GM19455 (cell line): ENCODE measurements around the gene GTSF1L.
A peak's percentile ranks its signal among the peaks of the same experiment; 100 is the strongest.

Experiments used
- ATAC-seq: cut with Tn5 transposase; IDR thresholded peaks from one replicate; pipeline ENCODE4 v1.9.1; 2021; ENCODE audit not compliant: unreplicated experiment

The GTSF1L gene

GRCh38 chr20:43716757-43717615 is 9.8 kb downstream of the GTSF1L start:
- no peak for ATAC-seq

- ATAC-seq = no peak
These were observed 10.7 kb downstream of the GTSF1L start for GRCh38 chr20:43716123-43716522.

DNA sequence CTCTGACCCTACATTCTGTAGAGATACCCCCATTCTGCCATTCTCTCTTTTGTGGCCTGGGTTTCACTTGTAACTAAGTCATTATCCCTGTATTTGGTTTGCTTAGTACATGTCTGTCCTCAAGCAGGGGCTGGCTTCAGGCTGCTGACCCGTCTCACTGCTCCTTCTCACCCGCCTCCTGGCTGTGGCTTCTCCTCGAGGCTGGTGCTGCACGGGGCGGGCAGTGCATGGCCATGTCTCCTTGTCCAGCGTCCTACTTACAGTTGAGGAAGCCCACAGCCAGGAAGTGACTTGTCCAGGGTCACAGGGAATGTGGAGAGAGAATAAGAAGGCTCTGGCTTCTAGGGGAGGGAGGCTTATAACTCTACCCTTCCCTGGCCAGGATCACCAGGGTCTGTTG is 11.3 kb downstream of the GTSF1L start:
- no peak for ATAC-seq

DNA sequence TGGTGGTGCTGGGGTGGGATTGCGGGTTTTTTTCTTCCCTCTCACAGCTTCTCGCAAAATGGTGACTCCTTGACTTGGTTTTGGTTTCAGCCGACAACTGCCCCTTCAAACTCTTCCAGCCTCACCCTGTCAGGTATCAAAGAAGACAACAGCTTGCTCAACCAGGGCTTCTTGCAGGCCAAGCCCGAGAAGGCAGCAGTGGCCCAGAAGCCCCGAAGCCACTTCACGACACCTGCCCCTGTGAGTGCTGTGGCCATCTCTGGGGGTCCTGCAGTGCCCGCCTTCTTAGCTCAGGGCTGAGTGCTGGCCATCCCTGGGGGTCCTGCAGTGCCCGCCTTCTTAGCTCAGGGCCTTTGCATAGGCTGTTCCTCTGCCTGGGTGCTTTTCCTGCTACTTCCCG is 11.8 kb downstream of the GTSF1L start:
- no peak for ATAC-seq

DNA sequence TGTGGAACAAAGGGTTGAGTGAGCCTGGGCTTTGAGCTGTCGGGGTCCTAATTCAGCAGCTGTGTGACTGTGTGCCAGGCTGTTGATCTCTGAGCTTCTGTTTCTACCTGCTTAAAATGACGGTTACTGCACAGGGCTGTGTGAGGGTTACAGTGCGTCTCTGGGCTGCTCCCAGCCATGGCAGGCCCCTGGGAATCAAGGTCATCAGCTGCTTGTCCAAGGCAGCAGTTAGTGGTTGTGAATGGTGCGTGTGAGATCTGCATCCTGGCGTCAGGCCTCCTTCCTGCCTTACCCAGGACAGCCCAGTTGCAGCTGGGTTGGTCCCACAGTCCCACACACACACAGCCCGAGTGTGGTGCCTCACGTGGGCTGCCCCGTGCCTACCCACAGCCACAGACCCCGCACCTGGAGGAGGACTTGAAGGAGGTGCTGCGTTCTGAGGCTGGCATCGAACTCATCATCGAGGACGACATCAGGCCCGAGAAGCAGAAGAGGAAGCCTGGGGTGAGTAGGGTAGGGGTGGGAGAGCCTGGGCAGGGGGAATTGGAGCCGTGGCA is 15.6 kb downstream of the GTSF1L start:
- no peak for ATAC-seq

GRCh38 chr20:43710370-43711044 is 16.3 kb downstream of the GTSF1L start:
- no peak for ATAC-seq

DNA sequence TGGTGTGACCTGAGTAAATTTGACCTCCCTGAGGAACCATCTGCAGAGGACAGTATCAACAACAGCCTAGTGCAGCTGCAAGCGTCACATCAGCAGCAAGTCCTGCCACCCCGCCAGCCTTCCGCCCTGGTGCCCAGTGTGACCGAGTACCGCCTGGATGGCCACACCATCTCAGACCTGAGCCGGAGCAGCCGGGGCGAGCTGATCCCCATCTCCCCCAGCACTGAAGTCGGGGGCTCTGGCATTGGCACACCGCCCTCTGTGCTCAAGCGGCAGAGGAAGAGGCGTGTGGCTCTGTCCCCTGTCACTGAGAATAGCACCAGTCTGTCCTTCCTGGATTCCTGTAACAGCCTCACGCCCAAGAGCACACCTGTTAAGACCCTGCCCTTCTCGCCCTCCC is 24.3 kb downstream of the GTSF1L start:
- ATAC-seq = no peak

DNA sequence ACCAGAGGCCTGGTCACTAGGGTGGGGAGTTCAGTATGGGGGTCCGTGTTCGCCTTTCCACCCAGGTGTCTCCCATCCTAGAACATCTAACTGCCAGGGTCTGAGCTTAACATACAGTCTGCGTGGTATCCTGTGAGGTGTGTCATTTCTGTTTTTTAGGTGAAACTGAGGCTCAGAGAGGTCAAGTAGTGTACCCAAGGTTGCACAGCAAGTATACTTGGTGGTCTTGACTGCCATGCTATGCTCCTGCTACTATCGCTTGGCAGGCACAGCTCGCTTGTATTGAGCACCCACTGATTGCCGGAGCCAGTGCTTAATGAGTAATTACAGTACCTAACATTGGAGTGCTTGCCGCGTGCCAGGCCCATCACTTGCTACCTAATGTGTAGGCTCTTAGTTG is 26.2 kb downstream of the GTSF1L start:
- no peak for ATAC-seq

GRCh38 chr20:43699941-43700565 is 26.7 kb downstream of the GTSF1L start:
- ATAC-seq = no peak

GRCh38 chr20:43695571-43695970 is 31.2 kb downstream of the GTSF1L start:
- no peak for ATAC-seq

- no peak for ATAC-seq
These were observed 32.0 kb downstream of the GTSF1L start for GRCh38 chr20:43694763-43695162.

DNA sequence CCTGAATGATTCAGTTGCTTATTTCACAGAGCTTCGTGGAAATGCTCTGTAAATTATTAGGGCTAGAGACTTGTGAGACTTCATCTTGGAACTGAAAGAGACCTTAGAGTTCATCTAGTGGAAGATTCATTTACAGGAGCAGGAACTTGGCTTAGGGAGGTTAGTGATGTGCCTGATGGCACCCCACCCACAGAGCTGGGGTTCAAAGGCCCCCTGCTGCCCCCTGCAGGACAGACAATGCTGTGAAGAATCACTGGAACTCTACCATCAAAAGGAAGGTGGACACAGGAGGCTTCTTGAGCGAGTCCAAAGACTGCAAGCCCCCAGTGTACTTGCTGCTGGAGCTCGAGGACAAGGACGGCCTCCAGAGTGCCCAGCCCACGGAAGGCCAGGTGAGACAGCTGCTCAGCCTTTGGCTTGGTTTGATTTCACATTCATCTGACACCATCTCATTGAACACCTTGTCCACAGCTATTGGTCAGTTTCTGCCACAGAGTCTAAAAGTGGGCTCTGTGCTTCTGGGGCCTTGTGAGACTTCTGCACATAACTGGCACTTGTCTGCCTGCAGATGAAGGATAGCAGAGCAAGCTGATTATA is 34.8 kb downstream of the GTSF1L start:
- no peak for ATAC-seq

DNA sequence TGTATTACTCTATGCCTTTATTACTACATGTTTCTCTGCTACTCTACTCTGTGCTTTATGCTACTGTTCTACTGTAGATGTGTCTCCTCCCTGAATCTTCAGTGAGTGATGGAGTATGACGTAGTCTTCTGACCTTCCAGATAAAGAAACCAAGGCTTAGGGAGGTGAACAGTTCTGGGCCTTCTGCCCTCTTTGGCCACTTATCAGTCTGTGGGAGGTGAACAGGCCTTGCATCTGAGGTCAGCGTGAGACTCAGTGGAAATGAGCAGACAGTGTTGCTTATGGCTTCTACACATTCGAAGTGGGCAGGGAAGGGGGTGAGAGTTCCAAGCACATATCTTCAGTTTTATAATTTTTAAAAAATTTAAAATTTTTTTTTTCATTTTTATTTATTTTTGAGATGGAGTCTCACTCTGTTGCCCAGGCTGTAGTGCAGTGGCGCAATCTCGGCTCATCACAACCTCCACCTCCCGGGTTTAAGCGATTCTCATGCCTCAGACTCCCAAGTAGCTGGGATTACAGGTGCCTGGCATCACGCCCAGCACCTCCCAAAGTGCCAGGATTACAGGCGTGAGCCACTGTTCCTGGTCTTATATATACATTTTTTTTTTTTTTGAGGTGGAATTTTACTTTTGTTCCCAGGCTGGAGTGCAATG is 35.7 kb downstream of the GTSF1L start:
- no peak for ATAC-seq

- ATAC-seq = no peak
These were observed 37.6 kb downstream of the GTSF1L start for GRCh38 chr20:43689165-43689564.

DNA sequence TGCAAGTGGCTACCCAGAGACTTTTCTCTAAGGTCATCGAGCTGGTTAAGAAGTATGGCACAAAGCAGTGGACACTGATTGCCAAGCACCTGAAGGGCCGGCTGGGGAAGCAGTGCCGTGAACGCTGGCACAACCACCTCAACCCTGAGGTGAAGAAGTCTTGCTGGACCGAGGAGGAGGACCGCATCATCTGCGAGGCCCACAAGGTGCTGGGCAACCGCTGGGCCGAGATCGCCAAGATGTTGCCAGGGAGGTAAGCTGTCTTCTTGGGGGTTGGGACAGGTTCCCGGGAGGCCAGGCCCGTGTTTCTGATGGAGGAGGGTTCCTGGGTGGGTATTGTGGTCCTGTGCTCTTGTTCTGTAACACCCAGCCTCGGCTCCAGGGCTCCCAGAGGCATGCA is 40.0 kb downstream of the GTSF1L start:
- no peak for ATAC-seq

GRCh38 chr20:43682446-43682845 is 44.4 kb downstream of the GTSF1L start:
- ATAC-seq = peak; percentile 51

DNA sequence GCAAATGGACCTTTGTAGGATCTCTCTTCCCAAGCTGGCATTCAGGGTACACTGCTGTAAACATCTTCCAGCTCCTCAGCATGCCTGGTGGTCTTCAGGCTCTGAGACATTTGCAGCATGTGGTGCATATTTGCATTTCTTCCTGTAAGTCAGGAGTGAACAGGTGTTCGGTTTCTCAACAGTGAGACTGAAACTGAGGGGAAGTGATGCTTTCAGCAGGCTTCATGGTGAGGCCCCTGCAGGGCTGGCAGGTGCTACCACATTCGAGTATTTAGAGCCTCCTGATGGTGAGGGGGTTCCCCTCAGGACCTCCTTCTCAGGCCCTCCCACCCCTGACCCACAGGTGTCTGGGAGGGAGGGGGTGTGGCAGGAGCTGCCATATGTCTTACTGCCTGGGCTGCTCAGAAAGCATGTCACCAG is 44.8 kb downstream of the GTSF1L start:
- ATAC-seq = peak; percentile 93

GRCh38 chr20:43681468-43681942 is 45.3 kb downstream of the GTSF1L start:
- peak; percentile 11 for ATAC-seq

- no peak for ATAC-seq
These were observed 45.8 kb downstream of the GTSF1L start for GRCh38 chr20:43680981-43681380.

GRCh38 chr20:43676368-43676767 is 50.4 kb downstream of the GTSF1L start:
- ATAC-seq = no peak
